CD4-positive, alpha-beta T cell treated with Interleukin-4 for 1 hour (primary cell): ENCODE data around the gene TMBIM6.

Experiments
- DNase-seq, 2 donors: peaks; one replicate each; pipeline ENCODE4 v3.0.0-alpha.2; 2020 to 2022

Gene TMBIM6

DNA sequence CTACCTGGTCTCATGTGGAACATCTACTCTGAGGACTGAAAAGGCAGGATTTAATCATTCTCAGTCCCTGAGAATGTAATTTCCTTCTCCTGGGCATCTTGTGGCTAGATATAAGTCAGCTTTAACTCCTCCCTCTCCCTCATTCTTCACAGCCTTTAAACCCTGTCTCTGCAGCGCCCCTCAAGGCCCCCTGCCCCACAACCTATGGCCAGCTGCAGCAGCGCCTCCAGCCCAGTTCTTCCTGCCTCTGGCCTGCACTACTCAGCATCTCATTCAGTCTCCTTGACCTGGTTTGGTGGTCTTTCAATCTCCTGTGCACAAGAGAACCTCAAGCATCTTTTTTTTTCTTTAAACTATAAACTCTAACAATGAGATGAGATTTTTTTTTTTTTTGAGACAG, 57.6 kb downstream of the TMBIM6 start:
- no peak for DNase-seq

DNA sequence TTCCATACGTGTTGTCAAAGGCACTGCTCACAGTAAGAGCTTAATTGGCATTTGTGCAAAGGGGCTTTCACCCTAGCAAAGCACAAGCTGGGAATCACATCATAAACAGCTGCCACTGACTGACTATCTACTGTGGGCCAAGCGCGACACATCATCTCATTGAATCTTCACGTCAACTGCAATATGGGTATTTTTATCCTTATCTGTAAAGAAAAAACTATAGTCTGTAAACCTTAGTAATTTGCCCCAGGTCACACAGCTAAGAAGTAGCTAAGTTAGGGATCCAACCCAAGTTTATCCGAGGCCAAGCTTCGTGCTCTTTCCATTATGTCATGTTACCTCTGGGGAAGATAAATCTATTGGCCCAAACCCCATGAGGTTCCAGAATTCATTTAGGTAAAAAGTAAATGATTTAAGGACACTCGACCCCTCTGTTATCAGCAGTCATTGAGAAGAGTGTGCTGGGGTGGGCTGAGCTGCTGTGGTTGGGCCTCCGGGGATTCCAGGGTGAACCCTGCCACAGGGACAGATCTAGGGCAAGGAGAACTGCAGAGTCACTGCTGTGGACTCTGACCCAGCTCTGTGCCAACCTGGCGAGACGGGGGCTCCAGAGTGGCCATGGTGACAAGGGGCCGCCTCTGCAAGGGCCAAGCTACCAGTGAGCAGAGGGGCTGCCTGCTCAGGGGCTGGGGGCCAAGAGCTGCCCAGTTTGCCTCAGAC, 59.2 kb downstream of the TMBIM6 start:
- DNase-seq, result no peak

DNA sequence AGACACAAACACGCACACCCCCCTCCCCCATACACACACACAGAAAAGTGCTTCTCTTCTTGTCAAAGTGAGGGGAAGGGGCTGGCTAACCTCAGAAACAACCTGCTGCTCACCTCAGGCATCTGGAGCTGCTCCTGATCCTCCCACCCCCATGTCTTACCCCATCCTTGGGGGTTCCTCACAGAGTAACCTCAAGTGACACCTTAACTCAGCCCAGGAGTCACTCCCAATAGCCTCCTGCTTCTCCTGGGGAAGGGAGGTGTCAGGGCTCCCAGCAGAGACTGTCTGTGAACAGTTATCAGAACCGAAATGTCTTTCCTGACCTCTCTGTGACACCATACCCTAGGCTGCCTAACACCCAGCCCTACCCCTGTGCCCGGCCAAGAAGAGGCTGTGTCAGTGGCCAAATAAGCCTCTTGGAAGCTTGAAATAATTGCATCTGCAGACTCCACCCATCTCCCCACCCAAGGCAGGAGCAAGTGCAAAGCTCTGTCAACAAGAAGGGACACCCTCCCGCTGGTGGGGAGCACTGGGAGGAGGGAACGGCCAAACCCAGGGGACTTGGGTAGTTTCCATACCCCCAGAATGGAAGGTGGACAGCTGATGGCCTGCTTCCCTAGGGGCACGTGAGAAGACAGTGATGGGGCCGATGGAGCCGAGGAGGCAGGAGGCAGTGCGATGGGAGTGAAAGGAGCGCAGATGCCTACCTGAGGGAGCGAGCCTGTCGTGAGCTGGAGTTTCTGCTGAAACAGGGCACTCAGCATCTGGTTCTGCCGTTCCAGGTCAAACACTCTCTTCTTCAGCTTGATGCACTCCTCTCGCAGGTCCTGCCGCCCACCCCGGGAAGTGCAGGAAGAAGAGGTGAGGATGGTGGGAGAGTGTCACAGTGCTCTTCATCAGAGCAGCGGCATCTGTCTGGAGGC, 60.0 kb downstream of the TMBIM6 start:
- DNase-seq, result no peak

DNA sequence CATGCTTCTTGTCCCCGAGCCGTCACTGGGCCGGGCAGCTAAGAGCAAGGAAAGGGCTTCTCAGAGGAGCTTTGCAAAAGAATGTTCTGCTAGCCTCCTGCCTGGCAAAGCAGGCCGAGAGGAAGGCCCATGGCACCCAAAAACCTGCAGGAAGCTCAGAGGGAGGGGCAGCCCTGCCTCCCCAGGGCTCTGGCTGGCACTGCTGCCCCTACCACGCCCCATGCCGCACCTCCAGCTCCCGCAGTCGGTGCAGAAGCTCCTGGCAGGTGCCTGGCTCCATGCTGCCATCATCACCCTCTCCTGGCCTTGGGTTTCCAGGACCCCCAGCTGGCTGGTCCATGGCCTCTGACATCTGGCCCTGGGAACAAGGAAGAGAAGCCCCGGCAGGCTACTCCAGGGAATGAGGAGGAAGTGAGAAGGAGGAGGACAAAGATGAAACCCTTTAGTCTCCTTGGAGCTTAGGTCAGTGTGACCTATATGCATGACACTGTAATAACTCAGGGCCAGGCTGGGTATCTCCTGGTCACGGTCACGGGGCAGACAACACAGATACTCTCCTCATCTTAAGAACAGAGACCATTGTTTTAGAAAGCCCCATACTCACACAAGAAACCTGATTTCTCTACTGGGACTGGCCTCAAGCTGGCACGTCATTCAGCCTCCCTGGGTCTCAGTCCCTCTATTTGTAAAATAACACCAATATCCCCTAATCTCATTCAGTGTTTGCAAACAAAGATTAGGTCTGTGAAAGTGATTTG, 62.5 kb downstream of the TMBIM6 start:
- no peak for DNase-seq

DNA sequence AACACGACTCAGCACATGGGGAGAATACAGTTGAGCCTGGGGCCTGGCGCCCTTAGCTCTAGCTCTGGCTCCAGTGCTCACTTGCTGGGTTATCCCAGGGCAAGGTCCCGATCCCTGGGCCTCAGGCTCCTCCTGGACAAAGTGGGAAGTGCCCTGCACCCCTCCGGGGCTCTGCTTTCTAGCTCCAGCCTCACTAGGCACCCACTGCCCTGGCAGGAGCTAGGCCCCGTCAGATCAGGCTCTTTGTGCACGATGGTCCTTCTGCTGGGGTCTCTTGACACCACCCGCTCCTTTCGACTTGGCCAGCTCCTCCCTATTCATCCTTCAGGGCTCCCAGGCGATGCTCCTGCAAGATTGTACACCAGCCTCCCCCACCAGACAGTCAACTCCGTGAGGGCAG, 63.5 kb downstream of the TMBIM6 start:
- no peak for DNase-seq

DNA sequence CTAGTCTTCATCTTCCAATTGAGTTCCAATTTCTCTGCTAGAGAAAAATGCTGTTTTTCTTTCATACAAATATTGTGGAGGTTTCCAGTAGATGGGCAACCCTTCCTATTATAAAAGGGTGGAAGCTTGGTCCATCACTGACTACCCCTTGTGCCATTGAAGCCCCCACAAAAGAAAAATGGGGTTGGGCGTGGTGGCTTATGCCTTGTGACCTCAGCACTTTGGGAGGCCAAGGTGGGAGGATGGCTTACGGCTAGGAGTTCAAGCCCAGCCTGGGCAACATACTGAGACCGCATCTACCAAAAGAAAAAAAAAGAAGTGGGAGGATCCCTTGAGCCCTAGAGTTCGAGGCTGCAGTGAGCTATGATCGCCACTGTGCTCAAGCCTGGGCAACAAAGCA, 64.1 kb downstream of the TMBIM6 start:
- no peak for DNase-seq

DNA sequence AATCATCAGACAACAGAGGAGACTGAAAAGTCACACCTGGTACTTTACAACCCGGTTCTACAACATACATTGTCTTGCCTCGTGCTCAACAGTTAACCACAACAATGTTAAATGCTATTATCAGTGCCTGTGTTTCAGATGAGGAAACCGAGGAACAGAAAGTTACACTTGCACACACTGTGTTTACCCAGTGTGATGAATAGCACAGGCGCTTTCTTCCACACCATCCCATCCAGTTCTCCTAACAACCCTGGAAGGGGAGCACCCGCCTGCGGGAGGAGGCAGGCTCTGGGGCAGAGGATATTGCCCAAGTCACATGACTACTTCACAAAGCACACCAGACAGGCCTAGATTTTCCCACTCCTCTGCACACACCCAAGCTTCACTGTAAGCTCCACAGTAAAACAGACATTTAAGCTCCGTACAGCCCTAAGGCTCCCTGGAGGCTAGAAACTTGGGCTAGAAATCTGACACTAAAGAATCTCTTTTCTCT, 65.0 kb downstream of the TMBIM6 start:
- no peak for DNase-seq

DNA sequence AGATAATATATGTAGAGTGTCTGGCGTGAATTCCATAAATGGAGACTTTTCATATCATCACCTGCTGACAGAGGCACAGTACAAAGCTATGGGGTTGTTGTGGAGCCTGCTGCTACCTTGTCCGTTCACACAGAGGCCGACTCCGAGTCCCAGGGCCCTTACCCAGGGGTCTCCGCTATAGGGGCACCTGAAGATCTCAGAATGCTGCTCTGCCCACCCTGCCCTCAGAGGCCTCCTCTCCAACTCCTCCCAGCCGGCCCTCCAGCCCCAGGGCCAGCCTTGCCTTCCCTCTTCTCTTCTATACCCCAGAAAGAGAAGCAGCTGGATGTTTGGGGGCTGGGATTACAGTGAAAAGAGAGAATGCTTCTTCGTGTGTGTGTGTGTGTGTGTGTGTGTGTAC, 65.5 kb downstream of the TMBIM6 start:
- DNase-seq, result no peak

DNA sequence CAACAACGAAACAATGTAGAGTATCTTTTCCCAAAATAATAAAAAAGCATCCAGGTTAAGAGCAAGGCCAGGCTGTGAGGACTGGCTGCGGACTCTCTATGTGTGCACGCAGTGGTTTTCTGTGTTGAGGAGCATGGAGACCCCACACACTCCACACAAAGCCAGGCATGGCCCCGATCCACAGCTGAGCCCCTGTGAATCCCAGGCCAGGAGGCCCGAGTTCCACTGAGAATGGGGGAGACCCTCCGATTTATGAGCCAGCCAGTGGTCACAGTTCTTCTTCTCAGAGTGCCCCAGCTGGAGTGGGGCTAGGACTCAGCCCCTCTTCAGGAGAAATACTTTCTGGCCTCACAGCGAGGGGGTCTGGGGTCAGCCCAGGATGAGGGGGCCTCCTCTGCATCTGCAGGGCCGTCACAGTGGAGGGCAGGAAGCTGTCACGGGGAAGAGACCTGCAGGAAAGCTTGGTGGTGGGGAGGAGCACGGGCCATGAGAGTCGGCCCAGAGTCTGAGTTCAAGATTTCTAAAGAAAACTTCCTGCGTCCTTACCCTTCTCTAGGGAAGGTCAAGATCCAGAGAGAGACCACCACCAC, 66.7 kb downstream of the TMBIM6 start:
- no peak for DNase-seq

DNA sequence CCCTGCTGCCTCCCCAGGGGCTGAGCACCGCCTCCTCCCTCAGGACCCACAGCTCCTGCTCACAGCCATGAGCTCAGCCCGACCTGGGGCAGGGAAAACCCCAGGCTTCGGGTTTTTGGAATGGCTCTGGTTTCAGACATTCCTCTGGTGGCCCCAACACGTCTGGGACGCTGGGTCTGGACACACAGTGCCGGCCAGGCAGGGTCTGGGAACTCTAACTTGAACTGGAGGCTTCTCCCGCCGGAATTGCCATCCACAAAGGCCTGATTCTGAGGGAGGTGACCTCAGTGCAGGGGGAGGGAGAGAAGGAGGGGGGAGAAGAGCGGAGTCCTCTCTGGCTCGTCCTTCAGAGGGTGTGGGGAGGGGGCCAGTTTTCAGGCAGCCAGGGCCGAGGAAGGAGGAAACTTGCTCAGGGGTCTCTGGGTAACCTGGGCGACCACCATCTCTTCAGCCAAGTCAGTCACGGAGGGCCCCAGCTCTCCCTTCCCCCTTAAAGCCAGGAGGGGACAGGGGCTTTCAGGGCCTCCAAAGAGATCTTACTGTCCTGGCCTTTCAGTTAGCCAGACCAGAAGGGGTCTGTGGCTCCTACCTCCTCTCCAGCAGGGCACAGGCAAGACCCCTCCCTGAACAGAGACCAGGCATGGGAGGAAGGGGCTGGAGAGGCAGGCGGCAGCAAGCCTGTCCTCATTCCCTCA, 67.5 kb downstream of the TMBIM6 start:
- no peak for DNase-seq

DNA sequence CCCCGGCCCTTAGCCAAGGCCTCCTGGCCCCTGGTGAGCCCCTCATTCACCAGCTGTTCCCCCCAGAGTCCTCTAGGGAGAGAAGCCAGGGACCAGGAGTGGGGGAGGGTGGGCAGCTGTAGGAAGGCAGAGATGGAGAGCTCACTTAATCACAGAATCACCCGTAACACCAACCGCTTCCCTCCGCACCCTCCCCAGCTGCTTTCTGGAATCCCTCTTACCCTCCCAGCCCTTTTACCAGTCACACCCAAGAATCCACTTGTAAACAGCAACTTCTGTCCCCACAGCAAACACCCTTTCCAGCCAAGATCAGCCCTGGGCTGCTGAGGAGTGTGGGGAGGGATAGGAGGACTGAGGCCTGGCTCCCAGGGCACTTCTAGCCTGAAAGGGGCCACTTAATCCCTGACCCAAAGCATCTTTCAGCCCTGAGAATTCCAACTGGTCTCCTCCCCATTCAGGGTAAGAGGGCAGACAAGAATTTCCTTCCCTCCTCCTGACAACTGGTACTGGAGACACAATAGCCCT, 68.1 kb downstream of the TMBIM6 start:
- no peak for DNase-seq

DNA sequence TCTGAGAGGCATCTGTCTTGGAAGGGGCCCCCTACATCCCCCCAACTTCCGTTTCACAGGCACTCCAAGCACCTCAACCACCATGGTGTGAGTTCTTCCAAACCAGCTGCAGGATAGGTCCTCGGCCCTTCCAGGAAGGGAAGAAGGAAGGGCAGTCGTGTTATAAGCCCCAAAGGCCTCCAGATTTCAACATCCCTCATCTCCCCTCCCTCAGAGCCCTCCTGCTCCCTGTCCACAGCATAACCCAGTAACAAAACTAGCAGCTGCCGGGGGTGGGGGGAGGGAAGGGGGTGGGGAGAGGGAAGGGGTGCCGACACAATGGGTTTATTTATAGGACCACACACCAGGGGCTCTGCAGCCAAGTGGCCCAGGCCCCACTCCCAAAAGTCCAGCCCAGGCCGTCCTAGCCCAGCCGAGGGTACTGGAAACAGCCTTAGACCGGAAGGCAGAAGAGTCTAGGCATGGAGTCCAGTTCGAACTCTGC, 68.6 kb downstream of the TMBIM6 start:
- no peak for DNase-seq

DNA sequence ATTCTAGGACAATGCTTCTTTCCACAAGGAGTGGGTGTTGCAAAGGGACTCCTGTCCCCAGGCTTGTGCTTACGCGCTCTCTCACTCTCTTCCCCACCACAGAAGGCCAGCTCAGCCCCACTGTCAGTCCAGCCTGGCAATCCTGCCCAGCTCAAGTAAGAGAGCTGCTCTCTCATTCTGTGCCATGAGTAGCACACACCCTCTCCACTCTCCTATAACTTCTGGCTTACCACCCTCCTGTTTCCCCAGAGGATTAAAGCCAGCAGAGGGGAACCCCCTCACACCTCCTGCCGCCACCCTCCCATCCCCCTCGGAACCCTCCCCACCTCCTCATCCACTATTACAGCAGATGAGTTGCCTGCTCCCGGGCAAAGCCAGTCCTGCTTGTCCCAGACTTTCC, 69.8 kb downstream of the TMBIM6 start:
- DNase-seq, result no peak

DNA sequence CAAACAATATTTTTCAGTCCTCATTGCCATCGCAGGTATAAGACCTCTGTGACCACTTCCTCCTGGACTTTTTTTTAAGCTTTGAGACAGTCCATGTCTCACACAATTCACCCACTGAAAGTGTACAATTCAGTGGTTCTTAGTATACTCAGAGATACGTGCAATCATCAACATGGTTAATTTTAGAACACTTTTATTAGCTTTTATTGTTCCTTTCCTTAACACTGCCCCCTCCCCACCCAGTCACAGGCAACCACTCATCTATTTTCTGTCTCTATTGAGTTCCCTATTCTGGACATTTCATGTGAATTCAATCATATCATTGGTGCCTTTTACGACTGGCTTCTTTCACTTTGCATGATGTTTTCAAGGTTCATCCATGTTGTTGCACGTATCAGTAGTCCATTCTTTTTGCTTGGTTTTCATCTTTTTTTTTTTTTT, 70.6 kb downstream of the TMBIM6 start:
- DNase-seq, result no peak

DNA sequence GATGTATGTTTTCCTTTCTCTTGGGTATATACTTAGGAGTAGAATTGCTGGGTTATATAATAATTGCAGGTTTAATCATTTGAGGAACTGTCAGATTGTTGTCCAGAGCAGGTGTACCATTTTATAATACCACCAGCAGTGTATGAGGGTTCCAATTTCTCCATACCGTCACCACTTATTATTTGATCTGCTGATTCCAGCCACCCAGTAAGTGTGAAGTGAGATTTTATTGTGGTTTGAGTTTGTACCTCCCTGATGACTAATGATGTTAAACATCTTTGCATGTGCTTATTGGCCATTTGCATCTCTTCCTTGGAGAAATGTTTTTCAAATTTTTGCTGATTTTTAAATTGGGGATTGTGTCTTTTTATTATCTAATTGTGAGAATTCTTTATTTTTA, 71.8 kb downstream of the TMBIM6 start:
- DNase-seq, result no peak
